ENCODE data around the gene COG2. TPM values are rescaled to one million over a fixed set of nuclear protein-coding genes. Genes with fewer than 3 reads are reported as not detected.
A peak's percentile ranks its signal among the peaks of the same experiment; 100 is the strongest.

The COG2 gene
- total and polyA plus RNA-seq, 2 of the 13 experiments (the other 11 are each of a cell fraction or from before 2014, with no cell fraction given) = 16.8 to 36.3 TPM

DNA sequence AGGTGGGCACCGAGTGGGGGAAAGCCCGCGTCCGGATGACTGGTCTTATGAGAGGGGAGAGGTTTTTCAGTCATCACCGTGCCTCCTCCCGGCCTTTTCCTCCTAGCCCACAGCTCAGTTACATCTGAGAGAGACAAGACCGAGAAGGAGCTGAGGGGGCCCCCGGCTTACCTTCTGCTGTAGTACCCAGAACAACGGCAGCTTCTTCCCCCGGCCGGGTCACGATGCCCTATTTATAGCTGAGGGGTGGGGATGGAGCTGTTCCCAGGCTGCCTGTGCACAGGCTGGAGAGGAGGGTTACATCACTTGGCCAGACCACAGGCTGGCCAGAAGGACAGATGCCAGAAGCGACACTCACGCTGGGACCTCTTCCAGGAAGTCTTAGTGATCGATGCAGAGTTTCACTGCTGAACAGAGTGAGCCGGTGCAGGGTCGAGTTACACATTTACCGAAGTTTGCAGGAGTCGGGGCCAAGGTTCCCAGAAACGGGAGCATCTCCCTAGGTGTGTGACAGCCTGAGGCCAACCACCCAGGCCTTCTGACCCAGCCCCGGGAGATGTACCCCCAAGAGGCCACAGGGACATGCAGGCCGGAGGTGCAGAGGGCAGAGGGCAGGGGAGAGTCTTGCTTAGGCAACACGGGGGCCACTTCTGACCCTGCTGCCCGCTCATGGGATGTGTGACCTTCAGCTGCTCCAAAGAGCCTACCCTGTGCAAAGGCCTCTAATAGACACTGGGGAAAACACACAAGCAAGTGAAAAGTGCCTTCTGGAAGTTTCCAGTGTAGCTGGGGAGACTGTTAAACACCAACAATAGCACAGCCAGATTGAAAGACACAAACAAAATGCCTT is 71.9 kb downstream of the COG2 start, which contains the start of gene AGT (continued):
- TF ChIP-seq, protein P1, sequence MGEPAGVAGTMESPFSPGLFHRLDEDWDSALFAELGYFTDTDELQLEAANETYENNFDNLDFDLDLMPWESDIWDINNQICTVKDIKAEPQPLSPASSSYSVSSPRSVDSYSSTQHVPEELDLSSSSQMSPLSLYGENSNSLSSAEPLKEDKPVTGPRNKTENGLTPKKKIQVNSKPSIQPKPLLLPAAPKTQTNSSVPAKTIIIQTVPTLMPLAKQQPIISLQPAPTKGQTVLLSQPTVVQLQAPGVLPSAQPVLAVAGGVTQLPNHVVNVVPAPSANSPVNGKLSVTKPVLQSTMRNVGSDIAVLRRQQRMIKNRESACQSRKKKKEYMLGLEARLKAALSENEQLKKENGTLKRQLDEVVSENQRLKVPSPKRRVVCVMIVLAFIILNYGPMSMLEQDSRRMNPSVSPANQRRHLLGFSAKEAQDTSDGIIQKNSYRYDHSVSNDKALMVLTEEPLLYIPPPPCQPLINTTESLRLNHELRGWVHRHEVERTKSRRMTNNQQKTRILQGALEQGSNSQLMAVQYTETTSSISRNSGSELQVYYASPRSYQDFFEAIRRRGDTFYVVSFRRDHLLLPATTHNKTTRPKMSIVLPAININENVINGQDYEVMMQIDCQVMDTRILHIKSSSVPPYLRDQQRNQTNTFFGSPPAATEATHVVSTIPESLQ (CRISPR knock-in tag; conservative IDR thresholded peaks at IDR 0.05) = no peak
- TF ChIP-seq, protein P2, sequence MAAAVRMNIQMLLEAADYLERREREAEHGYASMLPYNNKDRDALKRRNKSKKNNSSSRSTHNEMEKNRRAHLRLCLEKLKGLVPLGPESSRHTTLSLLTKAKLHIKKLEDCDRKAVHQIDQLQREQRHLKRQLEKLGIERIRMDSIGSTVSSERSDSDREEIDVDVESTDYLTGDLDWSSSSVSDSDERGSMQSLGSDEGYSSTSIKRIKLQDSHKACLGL (CRISPR knock-in tag; IDR thresholded peaks at IDR 0.05) = peak; percentile 76
- no peak for TF ChIP-seq ZNF7 (CRISPR knock-in tag; IDR thresholded peaks at IDR 0.05)
- TF ChIP-seq RELA (CRISPR knock-in tag; IDR thresholded peaks at IDR 0.05) = peak; percentile 87; the same call in 1 of the 2 replicates
- TF ChIP-seq, protein P3, sequence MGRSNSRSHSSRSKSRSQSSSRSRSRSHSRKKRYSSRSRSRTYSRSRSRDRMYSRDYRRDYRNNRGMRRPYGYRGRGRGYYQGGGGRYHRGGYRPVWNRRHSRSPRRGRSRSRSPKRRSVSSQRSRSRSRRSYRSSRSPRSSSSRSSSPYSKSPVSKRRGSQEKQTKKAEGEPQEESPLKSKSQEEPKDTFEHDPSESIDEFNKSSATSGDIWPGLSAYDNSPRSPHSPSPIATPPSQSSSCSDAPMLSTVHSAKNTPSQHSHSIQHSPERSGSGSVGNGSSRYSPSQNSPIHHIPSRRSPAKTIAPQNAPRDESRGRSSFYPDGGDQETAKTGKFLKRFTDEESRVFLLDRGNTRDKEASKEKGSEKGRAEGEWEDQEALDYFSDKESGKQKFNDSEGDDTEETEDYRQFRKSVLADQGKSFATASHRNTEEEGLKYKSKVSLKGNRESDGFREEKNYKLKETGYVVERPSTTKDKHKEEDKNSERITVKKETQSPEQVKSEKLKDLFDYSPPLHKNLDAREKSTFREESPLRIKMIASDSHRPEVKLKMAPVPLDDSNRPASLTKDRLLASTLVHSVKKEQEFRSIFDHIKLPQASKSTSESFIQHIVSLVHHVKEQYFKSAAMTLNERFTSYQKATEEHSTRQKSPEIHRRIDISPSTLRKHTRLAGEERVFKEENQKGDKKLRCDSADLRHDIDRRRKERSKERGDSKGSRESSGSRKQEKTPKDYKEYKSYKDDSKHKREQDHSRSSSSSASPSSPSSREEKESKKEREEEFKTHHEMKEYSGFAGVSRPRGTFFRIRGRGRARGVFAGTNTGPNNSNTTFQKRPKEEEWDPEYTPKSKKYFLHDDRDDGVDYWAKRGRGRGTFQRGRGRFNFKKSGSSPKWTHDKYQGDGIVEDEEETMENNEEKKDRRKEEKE (IDR thresholded peaks at IDR 0.05) = no peak
- TF ChIP-seq ZNF737 (CRISPR knock-in tag; IDR thresholded peaks at IDR 0.05; ENCODE audit: borderline replicate concordance) = peak; percentile 52; the same call in 1 of the 2 replicates
- TF ChIP-seq, protein P4, sequence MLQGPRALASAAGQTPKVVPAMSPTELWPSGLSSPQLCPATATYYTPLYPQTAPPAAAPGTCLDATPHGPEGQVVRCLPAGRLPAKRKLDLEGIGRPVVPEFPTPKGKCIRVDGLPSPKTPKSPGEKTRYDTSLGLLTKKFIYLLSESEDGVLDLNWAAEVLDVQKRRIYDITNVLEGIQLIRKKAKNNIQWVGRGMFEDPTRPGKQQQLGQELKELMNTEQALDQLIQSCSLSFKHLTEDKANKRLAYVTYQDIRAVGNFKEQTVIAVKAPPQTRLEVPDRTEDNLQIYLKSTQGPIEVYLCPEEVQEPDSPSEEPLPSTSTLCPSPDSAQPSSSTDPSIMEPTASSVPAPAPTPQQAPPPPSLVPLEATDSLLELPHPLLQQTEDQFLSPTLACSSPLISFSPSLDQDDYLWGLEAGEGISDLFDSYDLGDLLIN (CRISPR knock-in tag; IDR thresholded peaks at IDR 0.05; ENCODE audit: borderline replicate concordance) = no peak
- no peak; the same call in 1 of the 2 replicates for TF ChIP-seq ZNF232 (CRISPR knock-in tag; IDR thresholded peaks at IDR 0.05; ENCODE audit: borderline replicate concordance)
- TF ChIP-seq, protein P5, sequence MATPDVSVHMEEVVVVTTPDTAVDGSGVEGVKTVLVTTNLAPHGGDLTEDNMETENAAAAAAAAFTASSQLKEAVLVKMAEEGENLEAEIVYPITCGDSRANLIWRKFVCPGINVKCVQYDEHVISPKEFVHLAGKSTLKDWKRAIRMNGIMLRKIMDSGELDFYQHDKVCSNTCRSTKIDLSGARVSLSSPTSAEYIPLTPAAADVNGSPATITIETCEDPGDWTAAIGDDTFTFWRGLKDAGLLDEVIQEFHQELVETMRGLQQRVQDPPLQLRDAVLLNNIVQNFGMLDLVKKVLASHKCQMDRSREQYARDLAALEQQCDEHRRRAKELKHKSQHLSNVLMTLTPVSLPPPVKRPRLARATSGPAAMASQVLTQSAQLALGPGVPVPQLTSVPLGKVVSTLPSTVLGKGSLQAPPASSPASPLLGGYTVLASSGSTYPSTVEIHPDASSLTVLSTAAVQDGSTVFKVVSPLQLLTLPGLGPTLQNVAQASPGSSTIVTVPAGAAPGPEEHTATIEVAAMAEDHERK (CRISPR knock-in tag; IDR thresholded peaks at IDR 0.05; ENCODE audit: low read depth) = no peak
- TF ChIP-seq MYC (CRISPR knock-in tag; IDR thresholded peaks at IDR 0.05; ENCODE audit: borderline replicate concordance) = peak; percentile 86
- no peak for TF ChIP-seq ZNF672 (CRISPR knock-in tag; IDR thresholded peaks at IDR 0.05)
- peak; percentile 92 for TF ChIP-seq HOXA3 (CRISPR knock-in tag; IDR thresholded peaks at IDR 0.05)
- peak; percentile 89 for TF ChIP-seq ZNF564 (CRISPR knock-in tag; IDR thresholded peaks at IDR 0.05)
- peak; percentile 82; the same call in 1 of the 2 replicates for TF ChIP-seq KDM2A (CRISPR knock-in tag; IDR thresholded peaks at IDR 0.05; ENCODE audit: borderline replicate concordance, low read depth)
- TF ChIP-seq, protein P6, sequence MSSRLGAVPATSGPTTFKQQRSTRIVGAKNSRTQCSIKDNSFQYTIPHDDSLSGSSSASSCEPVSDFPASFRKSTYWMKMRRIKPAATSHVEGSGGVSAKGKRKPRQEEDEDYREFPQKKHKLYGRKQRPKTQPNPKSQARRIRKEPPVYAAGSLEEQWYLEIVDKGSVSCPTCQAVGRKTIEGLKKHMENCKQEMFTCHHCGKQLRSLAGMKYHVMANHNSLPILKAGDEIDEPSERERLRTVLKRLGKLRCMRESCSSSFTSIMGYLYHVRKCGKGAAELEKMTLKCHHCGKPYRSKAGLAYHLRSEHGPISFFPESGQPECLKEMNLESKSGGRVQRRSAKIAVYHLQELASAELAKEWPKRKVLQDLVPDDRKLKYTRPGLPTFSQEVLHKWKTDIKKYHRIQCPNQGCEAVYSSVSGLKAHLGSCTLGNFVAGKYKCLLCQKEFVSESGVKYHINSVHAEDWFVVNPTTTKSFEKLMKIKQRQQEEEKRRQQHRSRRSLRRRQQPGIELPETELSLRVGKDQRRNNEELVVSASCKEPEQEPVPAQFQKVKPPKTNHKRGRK (CRISPR knock-in tag; IDR thresholded peaks at IDR 0.05) = peak; percentile 19; the same call in 1 of the 2 replicates
- TF ChIP-seq STAG1 (CRISPR knock-in tag; IDR thresholded peaks at IDR 0.05) = no peak; the same call in none of the 2 replicates
- no peak for TF ChIP-seq NONO (IDR thresholded peaks at IDR 0.05)
- TF ChIP-seq NONO (CRISPR knock-in tag; conservative IDR thresholded peaks at IDR 0.05) = peak; percentile 98
- no peak for TF ChIP-seq ZFP1 (CRISPR knock-in tag; IDR thresholded peaks at IDR 0.05)
- no peak for TF ChIP-seq JDP2 (CRISPR knock-in tag; IDR thresholded peaks at IDR 0.05; ENCODE audit: borderline replicate concordance)
